Measurements from ENCODE around the gene HOOK2.

- TF ChIP-seq RAD21 (conservative IDR thresholded peaks at IDR 0.05) = no peak
- TF ChIP-seq CTCF (IDR thresholded peaks at IDR 0.05; ENCODE audit: poor library complexity, severe bottlenecking) = no peak
- TF ChIP-seq MXI1 (conservative IDR thresholded peaks at IDR 0.05; ENCODE audit: poor library complexity, severe bottlenecking) = no peak
- TF ChIP-seq EZH2 (IDR thresholded peaks at IDR 0.05; ENCODE audit: borderline replicate concordance, insufficient read depth, low read length, poor library complexity, severe bottlenecking) = no peak
- TF ChIP-seq TAF1 (IDR thresholded peaks at IDR 0.05; ENCODE audit: low read depth) = no peak
- TF ChIP-seq POLR2AphosphoS5 (IDR thresholded peaks at IDR 0.05) = no peak
- no peak for TF ChIP-seq REST (IDR thresholded peaks at IDR 0.05; ENCODE audit: borderline replicate concordance)
- no peak for TF ChIP-seq EP300 (conservative IDR thresholded peaks at IDR 0.05; ENCODE audit: poor library complexity, severe bottlenecking)
These were observed 4.4 kb downstream of the HOOK2 start for GRCh38 chr19:12770922-12771321.

Measured in neural cell (in vitro differentiated cells).